B cell (primary cell): ENCODE measurements around the gene LENG9. TPM values are rescaled to one million over a fixed set of nuclear protein-coding genes. Genes with fewer than 3 reads are reported as not detected.

Source experiments
- ATAC-seq: fragments of 200-7000 bp; cut with Tn5 transposase; one replicate; pipeline ENCODE4 v1.10.0; 2021; ENCODE audit warnings: low read depth, mild to moderate bottlenecking, moderate number of reproducible peaks, moderate library complexity
- CTCF ChIA-PET: fragments of 350-600 bp; sonication (Branson Sonifier 250); formaldehyde crosslinking; loops from one replicate; lab custom pipeline; 2021; ENCODE audit warnings: antibody characterized with exemption, inconsistent platforms; lab: Charles Lee
- POLR2A ChIA-PET: fragments of 350-600 bp; sonication (Branson Sonifier 250); formaldehyde crosslinking; loops from one replicate; lab custom pipeline; 2021; ENCODE audit warnings: antibody characterized with exemption; lab: Charles Lee
- DNase-seq: peaks from one replicate; pipeline ENCODE4 v3.0.0; 2013
- H2AFZ ChIP-seq: 2 replicates; pipeline ENCODE4 v1.6.1; 2012; ENCODE audit warnings: mild to moderate bottlenecking, low read depth, low read length; ENCODE audit not compliant: insufficient read depth, poor library complexity, severe bottlenecking
- H3K27ac ChIP-seq, 2 donors: 1 replicate in 1 of 2; 2 replicates in 1 of 2; pipeline ENCODE4 v1.5.1; 2012 to 2013; ENCODE audit warnings: low read length in 2 of 2, mild to moderate bottlenecking in 2 of 2, moderate library complexity in 1 of 2
- H3K27me3 ChIP-seq, 4 experiments: fragments of 200-600 bp in 1 of 4; sonication (generic) in 1 of 4; replicated peaks in 1 of 4; 1 replicate in 2 of 4; 2 replicates in 2 of 4; pipeline versions ENCODE4 v1.6.1 to v1.7.0; 2013 to 2016; ENCODE audit warnings: low read length in 3 of 4, mild to moderate bottlenecking in 2 of 4, mixed read lengths in 1 of 4, moderate library complexity in 1 of 4; ENCODE audit not compliant: insufficient read depth in 4 of 4, control insufficient read depth in 3 of 4; ENCODE audit errors: control extremely low read depth in 1 of 4
- H3K36me3 ChIP-seq, 2 experiments: replicated peaks in 1 of 2; 1 replicate in 1 of 2; 2 replicates in 1 of 2; pipeline versions ENCODE4 v1.6.1 to v1.7.1; 2013; ENCODE audit warnings: low read length in 1 of 2; ENCODE audit not compliant: insufficient read depth in 2 of 2, control insufficient read depth in 1 of 2; ENCODE audit errors: control extremely low read depth in 1 of 2, extremely low read depth in 1 of 2
- H3K4me1 ChIP-seq, 2 donors: fragments of 200-600 bp in 1 of 2; sonication (generic) in 1 of 2; 1 replicate in 1 of 2; 2 replicates in 1 of 2; pipeline versions ENCODE4 v1.5.1 to v1.6.1; 2013 to 2017; ENCODE audit warnings: low read length in 2 of 2; ENCODE audit not compliant: control insufficient read depth in 2 of 2, insufficient read depth in 2 of 2
- H3K4me2 ChIP-seq: replicated peaks from 2 replicates; pipeline ENCODE3; 2012; ENCODE audit warnings: mild to moderate bottlenecking, low read depth, low read length; ENCODE audit not compliant: poor library complexity, severe bottlenecking
- H3K4me3 ChIP-seq, 5 experiments: fragments of 200-600 bp in 1 of 5; sonication (generic) in 1 of 5; 1 replicate in 3 of 5; 2 replicates in 2 of 5; pipeline versions ENCODE4 v1.5.1 to v1.7.0; 2011 to 2016; ENCODE audit warnings: low read length in 4 of 5, mild to moderate bottlenecking in 4 of 5, low read depth in 2 of 5, control low read depth in 1 of 5, moderate library complexity in 1 of 5; ENCODE audit not compliant: insufficient read depth in 1 of 5; ENCODE audit errors: control extremely low read depth in 1 of 5, extremely low read depth in 1 of 5
- H3K79me2 ChIP-seq: fragments of 200-600 bp; sonication (generic); one replicate; pipeline ENCODE4 v1.6.0; 2016; ENCODE audit warnings: low read length; ENCODE audit not compliant: control insufficient read depth, insufficient read depth
- H3K9ac ChIP-seq: fragments of 200-600 bp; sonication (generic); 2 replicates; pipeline ENCODE4 v1.6.1; 2017; ENCODE audit warnings: mild to moderate bottlenecking, low read length, moderate library complexity
- H3K9me3 ChIP-seq, 3 donors: one replicate each; pipeline versions ENCODE4 v1.6.1 to v1.7.1; 2013; ENCODE audit warnings: low read length in 2 of 3; ENCODE audit not compliant: control insufficient read depth in 2 of 3, insufficient read depth in 1 of 3; ENCODE audit errors: control extremely low read depth in 1 of 3
- H4K20me1 ChIP-seq: 2 replicates; pipeline ENCODE4 v1.6.0; 2012; ENCODE audit warnings: mild to moderate bottlenecking, low read length; ENCODE audit not compliant: insufficient read depth, control insufficient read depth, poor library complexity, severe bottlenecking
- H3K27ac Mint-ChIP-seq: one replicate; pipeline ENCODE4 v1.8.0; 2021; ENCODE audit warnings: mixed read lengths
- H3K27me3 Mint-ChIP-seq: one replicate; pipeline ENCODE4 v1.8.0; 2021; ENCODE audit warnings: mixed read lengths
- H3K4me1 Mint-ChIP-seq: one replicate; pipeline ENCODE4 v1.8.0; 2021; ENCODE audit warnings: mixed read lengths
- H3K4me3 Mint-ChIP-seq: one replicate; pipeline ENCODE4 v1.8.0; 2021; ENCODE audit warnings: mixed read lengths
- H3K9me3 Mint-ChIP-seq: one replicate; pipeline ENCODE4 v1.8.0; 2022; ENCODE audit warnings: mixed read lengths; ENCODE audit not compliant: insufficient read depth
- EZH2 ChIP-seq: IDR thresholded peaks from 2 replicates; pipeline ENCODE4 v1.6.1; 2012; ENCODE audit warnings: borderline replicate concordance, low read depth, mild to moderate bottlenecking, moderate library complexity, low read length; ENCODE audit not compliant: insufficient read depth, poor library complexity, severe bottlenecking
- WGBS: methylation state at CpG from one replicate; pipeline ENCODE4 v1.1.5; 2013; ENCODE audit warnings: missing lambda C conversion rate; ENCODE audit not compliant: insufficient coverage; 5-methylcytosine and 5-hydroxymethylcytosine counted together
- intact Hi-C: fragments of 100-400 bp; cut with micrococcal nuclease; formaldehyde crosslinking; loops from one replicate; pipeline ENCODE4 v1.10.0; 2022
- polyA plus RNA-seq: library from polyadenylated mRNA; depleted of rRNA; stranded (reverse); fragments of >200 nt; gene quantifications from 2 replicates; pipeline ENCODE4 v1.2.3, GENCODE V29; 2012
- total RNA-seq, 2 donors: library from RNA; stranded (reverse); fragments of 120-200 nt in 1 of 2; gene quantifications; 1 replicate in 1 of 2; 2 replicates in 1 of 2; pipeline versions ENCODE4 v1.2.3 to v1.2.4, GENCODE V29; 2013 to 2022
- TF ChIP-seq, protein P1 (sequence below): fragments of 200-600 bp; IDR thresholded peaks from one replicate; pipeline ENCODE4 v1.8.0; 2022; ENCODE audit warnings: antibody characterized with exemption, mild to moderate bottlenecking

LENG9 gene
- total and polyA plus RNA-seq, 2 donors (not counting 1 experiment from before 2014, with no cell fraction given), result 4.6 to 6.6 TPM

- CTCF ChIA-PET, result interaction anchor here (1.1 kb wide), 1 partner anchor 79 kb away, joined by 3 read pairs; no protein-coding TSS in a partner anchor
Observed at GRCh38 chr19:54433697-54434096, 29.9 kb downstream of the LENG9 start.

DNA sequence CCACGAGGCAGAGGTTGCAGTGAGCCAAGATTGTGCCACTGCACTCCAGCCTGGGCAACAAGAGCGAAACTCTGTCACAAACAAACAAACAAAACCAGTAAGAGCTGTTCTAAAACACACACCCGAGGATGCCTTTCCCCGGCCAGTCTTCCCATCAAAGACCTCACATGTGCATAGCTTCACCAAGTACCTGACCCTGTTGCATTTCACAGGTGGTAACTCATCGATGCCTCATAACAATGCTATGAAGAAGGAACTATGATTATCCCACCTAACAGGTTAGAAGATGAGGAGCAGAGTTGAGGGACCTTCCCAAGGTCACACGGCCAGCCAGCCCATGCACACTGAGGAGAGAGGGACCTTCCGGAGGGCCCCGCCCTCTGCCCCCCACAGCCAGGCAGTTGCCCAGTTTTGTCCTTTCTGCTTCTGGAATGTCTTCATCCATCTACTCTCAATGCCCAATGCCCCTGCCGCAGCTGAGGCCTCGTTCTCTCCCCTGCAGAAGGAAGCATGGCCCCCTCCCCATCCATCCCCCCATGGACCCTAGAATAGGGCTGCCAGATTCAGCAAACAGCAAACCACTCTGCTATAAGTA lies 31.3 kb downstream of the LENG9 start:
- H3K4me1 Mint-ChIP-seq, result peaks cover 12% of the 10 kb centered on the region
- Histone ChIP-seq H3K27ac (no peak overlapping the region), H4K20me1 (peaks cover 7% of the 10 kb centered on the region), H3K27me3 (peaks cover 0 to 26% (median 10%) of the 10 kb centered on the region in 4 experiments), H3K4me2 (no peak overlapping the region), H2AFZ (no peak overlapping the region), H3K9ac (no peak overlapping the region), H3K4me3 (no peak overlapping the region), H3K79me2 (peaks cover 12% of the 10 kb centered on the region), H3K36me3 (no peaks in the 10 kb centered on the region), H3K4me1 (peaks cover 14 to 22% of the 10 kb centered on the region in 2 donors), H3K9me3 (peaks cover 0 to 3% (median 0%) of the 10 kb centered on the region in 3 donors)
- intact Hi-C loops, result no loop called here
- ATAC-seq (no peak), DNase-seq (no peak)
- ChIA-PET POLR2A (no interaction called here), CTCF (interaction anchor here (1.4 kb wide), 1 partner anchor 166 kb away, joined by 3 read pairs; no protein-coding TSS in a partner anchor)
- TF ChIP-seq, protein P1, sequence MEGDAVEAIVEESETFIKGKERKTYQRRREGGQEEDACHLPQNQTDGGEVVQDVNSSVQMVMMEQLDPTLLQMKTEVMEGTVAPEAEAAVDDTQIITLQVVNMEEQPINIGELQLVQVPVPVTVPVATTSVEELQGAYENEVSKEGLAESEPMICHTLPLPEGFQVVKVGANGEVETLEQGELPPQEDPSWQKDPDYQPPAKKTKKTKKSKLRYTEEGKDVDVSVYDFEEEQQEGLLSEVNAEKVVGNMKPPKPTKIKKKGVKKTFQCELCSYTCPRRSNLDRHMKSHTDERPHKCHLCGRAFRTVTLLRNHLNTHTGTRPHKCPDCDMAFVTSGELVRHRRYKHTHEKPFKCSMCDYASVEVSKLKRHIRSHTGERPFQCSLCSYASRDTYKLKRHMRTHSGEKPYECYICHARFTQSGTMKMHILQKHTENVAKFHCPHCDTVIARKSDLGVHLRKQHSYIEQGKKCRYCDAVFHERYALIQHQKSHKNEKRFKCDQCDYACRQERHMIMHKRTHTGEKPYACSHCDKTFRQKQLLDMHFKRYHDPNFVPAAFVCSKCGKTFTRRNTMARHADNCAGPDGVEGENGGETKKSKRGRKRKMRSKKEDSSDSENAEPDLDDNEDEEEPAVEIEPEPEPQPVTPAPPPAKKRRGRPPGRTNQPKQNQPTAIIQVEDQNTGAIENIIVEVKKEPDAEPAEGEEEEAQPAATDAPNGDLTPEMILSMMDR, result no peak
- no peak for TF ChIP-seq EZH2
- H3K4me3 Mint-ChIP-seq, result no peak overlapping the region
- H3K27ac Mint-ChIP-seq, result no peak overlapping the region
- peaks cover 13% of the 10 kb centered on the region for H3K27me3 Mint-ChIP-seq
- H3K9me3 Mint-ChIP-seq, result no peaks in the 10 kb centered on the region
- WGBS, result 88% methylated on average over 5 of the region's 10 CpGs

More at GRCh38 chr19:54433697-54434096, 29.9 kb downstream of the LENG9 start:
- Histone ChIP-seq H3K27ac (no peak overlapping the region), H3K9me3 (peaks cover 0 to 3% (median 0%) of the 10 kb centered on the region in 3 donors), H3K27me3 (peaks cover 0 to 21% (median 9%) of the 10 kb centered on the region in 4 experiments), H3K79me2 (peaks cover 14% of the 10 kb centered on the region), H3K4me1 (peaks cover 14 to 22% of the 10 kb centered on the region in 2 donors), H3K36me3 (peaks cover 0 to under 1% of the 10 kb centered on the region in 2 experiments), H2AFZ (no peak overlapping the region), H4K20me1 (peaks cover 11% of the 10 kb centered on the region), H3K4me3 (no peak overlapping the region), H3K9ac (no peak overlapping the region), H3K4me2 (no peak overlapping the region)
- Mint-ChIP-seq H3K9me3 (no peaks in the 10 kb centered on the region), H3K4me3 (no peak overlapping the region), H3K4me1 (peaks cover 12% of the 10 kb centered on the region), H3K27ac (no peak overlapping the region), H3K27me3 (peaks cover 10% of the 10 kb centered on the region)
- TF ChIP-seq, protein P1, result no peak
- TF ChIP-seq EZH2, result no peak
- DNase-seq, result no peak
- WGBS, result 100% methylated on average over 3 of the region's 5 CpGs
- intact Hi-C loops, result no loop called here
- POLR2A ChIA-PET, result interaction anchor here (0.7 kb wide), 1 partner anchor 16 kb away, joined by 4 read pairs; no protein-coding TSS in a partner anchor
- no peak for ATAC-seq
